Cortex of kidney (tissue), 1 donor: ENCODE results near the gene TTC3.

Source experiments
- DNase-seq: peaks from one replicate; lab custom pipeline; 2025; lab: John Stamatoyannopoulos, UW

Gene TTC3

GRCh38 chr21:37155186-37155585 is 82.1 kb downstream of the TTC3 start:
- DNase-seq: no peak

- DNase-seq: no peak
Observed at GRCh38 chr21:37157938-37158337, 84.9 kb downstream of the TTC3 start.

GRCh38 chr21:37159053-37159776 is 86.2 kb downstream of the TTC3 start:
- no peak for DNase-seq

GRCh38 chr21:37159949-37160348 is 86.9 kb downstream of the TTC3 start:
- DNase-seq: no peak

GRCh38 chr21:37164742-37165141 is 91.7 kb downstream of the TTC3 start:
- no peak for DNase-seq

- DNase-seq: no peak
Observed at GRCh38 chr21:37165586-37165985, 92.5 kb downstream of the TTC3 start.

GRCh38 chr21:37166733-37167132 is 93.7 kb downstream of the TTC3 start:
- DNase-seq: no peak

- DNase-seq: no peak
Observed at GRCh38 chr21:37168666-37169065, 95.6 kb downstream of the TTC3 start.

GRCh38 chr21:37172646-37173045 is 99.6 kb downstream of the TTC3 start:
- DNase-seq: no peak

- no peak for DNase-seq
Observed at GRCh38 chr21:37176716-37177115, 103.7 kb downstream of the TTC3 start.

- DNase-seq: no peak
Observed at GRCh38 chr21:37181059-37181458, 108.0 kb downstream of the TTC3 start.

- DNase-seq: no peak
Observed at GRCh38 chr21:37182222-37182621, 109.2 kb downstream of the TTC3 start.

- DNase-seq: no peak
Observed at GRCh38 chr21:37183749-37184148, 110.7 kb downstream of the TTC3 start.

- no peak for DNase-seq
Observed at GRCh38 chr21:37184784-37185593, 111.9 kb downstream of the TTC3 start.

GRCh38 chr21:37186983-37187382 is 113.9 kb downstream of the TTC3 start:
- DNase-seq: no peak

- no peak for DNase-seq
Observed at GRCh38 chr21:37188825-37189224, 115.8 kb downstream of the TTC3 start.

- no peak for DNase-seq
Observed at GRCh38 chr21:37192019-37192418, 119.0 kb downstream of the TTC3 start.

- no peak for DNase-seq
Observed at GRCh38 chr21:37193006-37193405, 120.0 kb downstream of the TTC3 start.

GRCh38 chr21:37193676-37194075 is 120.6 kb downstream of the TTC3 start:
- no peak for DNase-seq

GRCh38 chr21:37195059-37195458 is 122.0 kb downstream of the TTC3 start:
- DNase-seq: no peak

- no peak for DNase-seq
Observed at GRCh38 chr21:37195610-37196009, 122.6 kb downstream of the TTC3 start.

- DNase-seq: no peak
Observed at GRCh38 chr21:37196847-37197246, 123.8 kb downstream of the TTC3 start.

- DNase-seq: no peak
Observed at GRCh38 chr21:37197746-37198145, 124.7 kb downstream of the TTC3 start.
